Natural killer cell (primary cell): ENCODE measurements around the gene PDE4D. TPM values are rescaled to one million over a fixed set of nuclear protein-coding genes. Genes with fewer than 3 reads are reported as not detected.

Source experiments
- ATAC-seq, 3 donors: fragments of 150-1000 bp in 2 of 3; fragments of 200-7000 bp in 1 of 3; cut with Tn5 transposase; 1 replicate in 1 of 3; 2 replicates in 2 of 3; pipeline ENCODE4 v1.10.0; 2021; ENCODE audit warnings: mild to moderate bottlenecking in 2 of 3, moderate library complexity in 2 of 3
- DNase-seq, 2 donors: peaks; one replicate each; pipeline versions ENCODE4 v3.0.0 to v3.0.0-alpha.2; 2013 to 2021; ENCODE audit warnings: mixed read lengths in 1 of 2
- H3K27ac ChIP-seq: one replicate; pipeline ENCODE4 v1.5.1; 2013; ENCODE audit warnings: mild to moderate bottlenecking, low read length
- H3K27me3 ChIP-seq: one replicate; pipeline ENCODE4 v1.6.1; 2013; ENCODE audit warnings: low read length; ENCODE audit not compliant: control insufficient read depth, insufficient read depth
- H3K36me3 ChIP-seq: one replicate; pipeline ENCODE4 v1.6.1; 2013; ENCODE audit warnings: low read length; ENCODE audit not compliant: control insufficient read depth, insufficient read depth
- H3K4me1 ChIP-seq: one replicate; pipeline ENCODE4 v1.6.1; 2013; ENCODE audit warnings: low read length; ENCODE audit not compliant: control insufficient read depth, insufficient read depth
- H3K4me3 ChIP-seq: one replicate; pipeline ENCODE4 v1.5.1; 2013; ENCODE audit warnings: low read length
- H3K9me3 ChIP-seq: one replicate; pipeline ENCODE4 v1.6.1; 2013; ENCODE audit warnings: low read length; ENCODE audit not compliant: control insufficient read depth, insufficient read depth
- H3K27ac Mint-ChIP-seq, 2 donors: one replicate each; pipeline ENCODE4 v1.8.0; 2022; ENCODE audit warnings: mild to moderate bottlenecking in 2 of 2, mixed read lengths in 2 of 2, moderate library complexity in 1 of 2
- H3K27me3 Mint-ChIP-seq, 2 donors: one replicate each; pipeline ENCODE4 v1.8.0; 2022; ENCODE audit warnings: low read depth in 2 of 2, mixed read lengths in 2 of 2
- H3K36me3 Mint-ChIP-seq: one replicate; pipeline ENCODE4 v1.8.0; 2022; ENCODE audit warnings: mixed read lengths
- H3K4me1 Mint-ChIP-seq, 2 donors: one replicate each; pipeline ENCODE4 v1.8.0; 2022; ENCODE audit warnings: mixed read lengths in 2 of 2
- H3K4me3 Mint-ChIP-seq: one replicate; pipeline ENCODE4 v1.8.0; 2022; ENCODE audit warnings: mild to moderate bottlenecking, moderate library complexity, mixed read lengths
- H3K9me3 Mint-ChIP-seq, 2 donors: one replicate each; pipeline ENCODE4 v1.8.0; 2022; ENCODE audit warnings: mixed read lengths in 2 of 2
- WGBS: methylation state at CpG from one replicate; pipeline ENCODE4 v1.1.7; 2013; ENCODE audit warnings: missing lambda C conversion rate; ENCODE audit not compliant: insufficient coverage; 5-methylcytosine and 5-hydroxymethylcytosine counted together
- intact Hi-C: fragments of 100-400 bp; cut with micrococcal nuclease; formaldehyde crosslinking; loops from one replicate; pipeline ENCODE4 v1.14.2; 2022
- total RNA-seq, 4 donors: library from RNA; stranded (reverse); fragments of 120-200 nt in 1 of 4; gene quantifications; one replicate each; pipeline versions ENCODE4 v1.2.3 to v1.2.4, GENCODE V29; 2013 to 2022
- TF ChIP-seq, protein P1 (sequence below): fragments of 200-600 bp; IDR thresholded peaks from one replicate; pipeline ENCODE4 v1.8.0; 2022; ENCODE audit warnings: antibody characterized with exemption

The PDE4D gene
- total RNA-seq, 3 donors from 2014 or later (not counting 1 experiment from before 2014, with no cell fraction given) = 109 to 170 (median 116) TPM

DNA sequence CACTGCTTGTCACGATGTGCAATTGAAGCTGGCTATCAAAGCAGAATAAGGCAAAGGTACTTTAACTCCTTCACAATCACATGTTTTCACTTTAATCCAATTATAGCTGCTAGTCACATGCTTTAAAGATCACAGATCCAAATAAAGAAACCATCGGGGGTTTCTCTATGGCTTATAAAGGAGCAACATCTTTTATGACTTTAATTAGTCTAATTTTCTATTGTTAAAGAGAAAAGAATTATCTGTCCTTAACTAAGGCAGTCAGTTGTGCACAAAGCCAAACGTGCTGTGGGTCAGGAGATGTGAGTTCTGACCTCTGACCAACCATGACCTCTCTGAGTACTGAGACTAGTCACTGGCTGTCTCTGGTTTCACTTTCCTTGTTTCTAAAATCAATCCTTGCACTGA is 749.6 kb downstream of the PDE4D start:
- H3K27me3 Mint-ChIP-seq = no peaks in the 10 kb centered on the region
- intact Hi-C loops = no loop called here

GRCh38 chr5:59142927-59143326 is 750.6 kb downstream of the PDE4D start:
- no peaks in the 10 kb centered on the region for H3K9me3 ChIP-seq
- H3K4me3 Mint-ChIP-seq = no peak overlapping the region
- H3K27me3 ChIP-seq = no peaks in the 10 kb centered on the region
- no peaks in the 10 kb centered on the region for H3K36me3 Mint-ChIP-seq
- no peak for DNase-seq
- H3K27ac ChIP-seq = no peak overlapping the region
- no peak for ATAC-seq
- TF ChIP-seq, protein P1, sequence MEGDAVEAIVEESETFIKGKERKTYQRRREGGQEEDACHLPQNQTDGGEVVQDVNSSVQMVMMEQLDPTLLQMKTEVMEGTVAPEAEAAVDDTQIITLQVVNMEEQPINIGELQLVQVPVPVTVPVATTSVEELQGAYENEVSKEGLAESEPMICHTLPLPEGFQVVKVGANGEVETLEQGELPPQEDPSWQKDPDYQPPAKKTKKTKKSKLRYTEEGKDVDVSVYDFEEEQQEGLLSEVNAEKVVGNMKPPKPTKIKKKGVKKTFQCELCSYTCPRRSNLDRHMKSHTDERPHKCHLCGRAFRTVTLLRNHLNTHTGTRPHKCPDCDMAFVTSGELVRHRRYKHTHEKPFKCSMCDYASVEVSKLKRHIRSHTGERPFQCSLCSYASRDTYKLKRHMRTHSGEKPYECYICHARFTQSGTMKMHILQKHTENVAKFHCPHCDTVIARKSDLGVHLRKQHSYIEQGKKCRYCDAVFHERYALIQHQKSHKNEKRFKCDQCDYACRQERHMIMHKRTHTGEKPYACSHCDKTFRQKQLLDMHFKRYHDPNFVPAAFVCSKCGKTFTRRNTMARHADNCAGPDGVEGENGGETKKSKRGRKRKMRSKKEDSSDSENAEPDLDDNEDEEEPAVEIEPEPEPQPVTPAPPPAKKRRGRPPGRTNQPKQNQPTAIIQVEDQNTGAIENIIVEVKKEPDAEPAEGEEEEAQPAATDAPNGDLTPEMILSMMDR = no peak
- H3K9me3 Mint-ChIP-seq = no peaks in the 10 kb centered on the region
- intact Hi-C loops = no loop called here
- H3K36me3 ChIP-seq = no peaks in the 10 kb centered on the region
- H3K4me3 ChIP-seq = no peak overlapping the region
- no peaks in the 10 kb centered on the region for H3K4me1 ChIP-seq
- H3K27ac Mint-ChIP-seq = no peak overlapping the region
- no peaks in the 10 kb centered on the region for H3K27me3 Mint-ChIP-seq
- H3K4me1 Mint-ChIP-seq = no peaks in the 10 kb centered on the region

More for the DNA sequence above, 749.6 kb downstream of the PDE4D start:
- H3K4me1 Mint-ChIP-seq = no peaks in the 10 kb centered on the region
- no peak overlapping the region for H3K27ac Mint-ChIP-seq
- DNase-seq = no peak
- Histone ChIP-seq H3K4me1 (no peaks in the 10 kb centered on the region), H3K27ac (no peak overlapping the region), H3K4me3 (no peak overlapping the region), H3K27me3 (no peaks in the 10 kb centered on the region), H3K36me3 (no peaks in the 10 kb centered on the region), H3K9me3 (no peaks in the 10 kb centered on the region)
- no peak overlapping the region for H3K4me3 Mint-ChIP-seq
- no peaks in the 10 kb centered on the region for H3K36me3 Mint-ChIP-seq
- ATAC-seq = no peak
- TF ChIP-seq, protein P1 = no peak
- WGBS = 67% methylated on average over 2 of the region's 3 CpGs
- no peaks in the 10 kb centered on the region for H3K9me3 Mint-ChIP-seq

DNA sequence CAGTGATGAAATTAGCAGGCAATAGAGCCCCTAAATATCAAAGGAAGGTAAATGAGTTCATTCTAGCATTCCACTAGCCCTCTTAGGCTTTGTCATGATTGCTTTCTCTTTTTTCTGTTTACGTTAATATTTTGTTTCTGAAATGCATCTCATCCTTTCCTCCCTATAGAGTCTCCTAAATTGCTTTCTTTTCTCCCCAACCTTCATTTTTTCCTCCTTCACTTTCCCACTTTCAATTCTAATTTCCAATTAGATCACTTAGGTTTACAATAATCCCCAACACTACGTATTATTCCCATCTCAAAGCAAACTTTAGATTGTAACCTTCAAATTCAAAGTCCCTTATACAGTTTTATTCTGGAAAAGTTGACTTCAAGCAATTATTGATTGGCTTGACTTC is 751.4 kb downstream of the PDE4D start:
- Mint-ChIP-seq H3K4me1 (no peaks in the 10 kb centered on the region), H3K9me3 (no peaks in the 10 kb centered on the region), H3K4me3 (no peak overlapping the region), H3K27me3 (peaks cover 1 to 3% of the 10 kb centered on the region in 2 donors), H3K36me3 (no peaks in the 10 kb centered on the region), H3K27ac (no peak overlapping the region)
- Histone ChIP-seq H3K4me1 (no peaks in the 10 kb centered on the region), H3K27ac (no peak overlapping the region), H3K9me3 (no peaks in the 10 kb centered on the region), H3K4me3 (no peak overlapping the region), H3K36me3 (no peaks in the 10 kb centered on the region), H3K27me3 (no peaks in the 10 kb centered on the region)
- intact Hi-C loops = no loop called here
- DNase-seq = no peak
- 88% methylated on average over 2 of the region's 2 CpGs for WGBS
- TF ChIP-seq, protein P1 = no peak
- no peak for ATAC-seq

- no peak overlapping the region for H3K4me3 ChIP-seq
- ATAC-seq (no peak), DNase-seq (no peak)
- no peaks in the 10 kb centered on the region for H3K27me3 ChIP-seq
- TF ChIP-seq, protein P1 = no peak
- H3K9me3 ChIP-seq = no peaks in the 10 kb centered on the region
- H3K4me1 ChIP-seq = no peaks in the 10 kb centered on the region
- no peak overlapping the region for H3K27ac ChIP-seq
- WGBS = 100% methylated on average over 1 of the region's 2 CpGs
- Mint-ChIP-seq H3K9me3 (no peaks in the 10 kb centered on the region), H3K4me1 (peaks cover under 1% of the 10 kb centered on the region in 2 donors), H3K4me3 (no peak overlapping the region), H3K27me3 (peaks cover 2 to 8% of the 10 kb centered on the region in 2 donors), H3K36me3 (no peaks in the 10 kb centered on the region), H3K27ac (no peak overlapping the region)
- intact Hi-C loops = no loop called here
- H3K36me3 ChIP-seq = no peaks in the 10 kb centered on the region
Observed at GRCh38 chr5:59140133-59140532, 753.4 kb downstream of the PDE4D start.
